ENCODE measurements around the gene IQGAP3. TPM values are rescaled to one million over a fixed set of nuclear protein-coding genes. Genes with fewer than 3 reads are reported as not detected.
"Not testable (repeated sequence)": the region's sequence is repeated elsewhere in the genome, so short reads cannot be mapped to it uniquely, and the experiment has no call there.

IQGAP3 gene, protein sequence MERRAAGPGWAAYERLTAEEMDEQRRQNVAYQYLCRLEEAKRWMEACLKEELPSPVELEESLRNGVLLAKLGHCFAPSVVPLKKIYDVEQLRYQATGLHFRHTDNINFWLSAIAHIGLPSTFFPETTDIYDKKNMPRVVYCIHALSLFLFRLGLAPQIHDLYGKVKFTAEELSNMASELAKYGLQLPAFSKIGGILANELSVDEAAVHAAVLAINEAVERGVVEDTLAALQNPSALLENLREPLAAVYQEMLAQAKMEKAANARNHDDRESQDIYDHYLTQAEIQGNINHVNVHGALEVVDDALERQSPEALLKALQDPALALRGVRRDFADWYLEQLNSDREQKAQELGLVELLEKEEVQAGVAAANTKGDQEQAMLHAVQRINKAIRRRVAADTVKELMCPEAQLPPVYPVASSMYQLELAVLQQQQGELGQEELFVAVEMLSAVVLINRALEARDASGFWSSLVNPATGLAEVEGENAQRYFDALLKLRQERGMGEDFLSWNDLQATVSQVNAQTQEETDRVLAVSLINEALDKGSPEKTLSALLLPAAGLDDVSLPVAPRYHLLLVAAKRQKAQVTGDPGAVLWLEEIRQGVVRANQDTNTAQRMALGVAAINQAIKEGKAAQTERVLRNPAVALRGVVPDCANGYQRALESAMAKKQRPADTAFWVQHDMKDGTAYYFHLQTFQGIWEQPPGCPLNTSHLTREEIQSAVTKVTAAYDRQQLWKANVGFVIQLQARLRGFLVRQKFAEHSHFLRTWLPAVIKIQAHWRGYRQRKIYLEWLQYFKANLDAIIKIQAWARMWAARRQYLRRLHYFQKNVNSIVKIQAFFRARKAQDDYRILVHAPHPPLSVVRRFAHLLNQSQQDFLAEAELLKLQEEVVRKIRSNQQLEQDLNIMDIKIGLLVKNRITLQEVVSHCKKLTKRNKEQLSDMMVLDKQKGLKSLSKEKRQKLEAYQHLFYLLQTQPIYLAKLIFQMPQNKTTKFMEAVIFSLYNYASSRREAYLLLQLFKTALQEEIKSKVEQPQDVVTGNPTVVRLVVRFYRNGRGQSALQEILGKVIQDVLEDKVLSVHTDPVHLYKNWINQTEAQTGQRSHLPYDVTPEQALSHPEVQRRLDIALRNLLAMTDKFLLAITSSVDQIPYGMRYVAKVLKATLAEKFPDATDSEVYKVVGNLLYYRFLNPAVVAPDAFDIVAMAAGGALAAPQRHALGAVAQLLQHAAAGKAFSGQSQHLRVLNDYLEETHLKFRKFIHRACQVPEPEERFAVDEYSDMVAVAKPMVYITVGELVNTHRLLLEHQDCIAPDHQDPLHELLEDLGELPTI (N-terminal part only)
- 10.5 and 11.2 TPM in 2 replicates for total RNA-seq

DNA sequence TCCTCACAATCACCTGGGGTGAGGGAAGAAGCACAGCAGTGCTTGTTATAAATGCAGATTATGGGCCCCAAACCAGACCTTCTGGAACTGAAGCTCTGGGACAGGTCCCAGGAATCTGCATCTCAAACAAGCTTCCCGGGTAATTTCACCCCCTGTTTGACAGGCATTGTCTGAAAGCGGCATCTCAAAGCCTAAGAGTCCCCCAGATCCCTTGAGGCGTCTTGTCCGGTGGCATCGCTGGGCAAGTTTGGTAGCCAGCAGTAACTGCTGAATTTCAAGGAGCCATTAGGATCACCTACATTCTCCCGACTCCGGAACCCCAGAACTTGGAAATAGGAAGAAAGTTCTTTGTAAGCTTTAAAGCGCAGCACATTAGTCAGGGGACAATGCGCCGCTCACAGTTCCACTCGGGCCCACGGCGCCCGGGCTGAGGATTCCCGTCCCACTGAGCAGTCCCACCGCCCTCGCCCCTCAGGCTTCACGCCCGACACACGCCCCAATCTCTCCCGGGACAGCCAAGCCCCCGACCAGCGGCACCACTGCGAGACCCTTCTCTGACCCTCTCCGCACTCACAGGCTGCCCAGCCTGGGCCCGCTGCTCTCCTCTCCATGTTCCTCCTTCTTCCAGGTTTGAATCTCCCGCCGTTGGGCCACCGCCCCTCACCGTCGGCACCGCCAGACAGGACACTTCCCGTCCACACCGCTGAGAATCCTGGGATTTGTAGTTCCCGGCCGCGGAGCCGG lies at the start of gene IQGAP3:
Gene IQGAP3, minus strand, starts transcription at position 647 of the 744 bp plus-strand sequence. Its CDS starts 36 bp downstream, at position 611.
- peaks cover 6% of the 10 kb centered on the region for H3K36me3 Mint-ChIP-seq (ENCODE audit: low read depth)
- peak within 1 kb of the TSS; percentile 77 for H3K27ac Mint-ChIP-seq
- intact Hi-C loops (cut with micrococcal nuclease) = loop anchor here (1.0 to 5.0 kb wide), 3 partner anchors 35 to 71 kb away; no protein-coding TSS in a partner anchor
- H3K27me3 Mint-ChIP-seq = peaks cover 22% of the 10 kb centered on the region
- DNase-seq = peak; percentile 94
- H3K4me3 Mint-ChIP-seq = peak within 1 kb of the TSS; percentile 92
- H3K9me3 Mint-ChIP-seq = no peaks in the 10 kb centered on the region
- H3K4me1 Mint-ChIP-seq = peaks cover 22% of the 10 kb centered on the region

DNA sequence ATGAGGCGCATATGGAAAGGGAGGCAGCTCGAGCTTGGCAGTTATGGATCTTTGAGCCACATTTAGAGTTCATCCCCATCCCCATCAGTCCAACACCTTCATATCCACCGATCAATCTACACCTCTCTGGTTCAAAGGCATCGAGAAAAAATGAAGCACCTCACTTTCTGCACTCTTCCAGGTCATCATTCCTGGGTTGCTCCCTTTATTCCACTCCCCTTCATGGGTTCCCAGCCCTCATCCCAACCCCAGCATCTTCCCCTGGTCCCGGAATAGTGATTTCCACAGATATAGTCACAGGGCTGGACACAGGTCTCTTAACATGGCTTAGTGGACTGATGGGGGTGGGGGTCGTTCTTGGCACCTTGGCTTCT lies 47.2 kb upstream of the IQGAP3 start:
- H3K4me3 Mint-ChIP-seq = no peak overlapping the region
- no peaks in the 10 kb centered on the region for H3K9me3 Mint-ChIP-seq
- intact Hi-C loops (cut with micrococcal nuclease) = no loop called here
- no peak for DNase-seq
- no peak overlapping the region for H3K27ac Mint-ChIP-seq
- H3K36me3 Mint-ChIP-seq (ENCODE audit: low read depth) = no peaks in the 10 kb centered on the region
- peaks cover 4% of the 10 kb centered on the region for H3K4me1 Mint-ChIP-seq
- peaks cover 65% of the 10 kb centered on the region for H3K27me3 Mint-ChIP-seq

DNA sequence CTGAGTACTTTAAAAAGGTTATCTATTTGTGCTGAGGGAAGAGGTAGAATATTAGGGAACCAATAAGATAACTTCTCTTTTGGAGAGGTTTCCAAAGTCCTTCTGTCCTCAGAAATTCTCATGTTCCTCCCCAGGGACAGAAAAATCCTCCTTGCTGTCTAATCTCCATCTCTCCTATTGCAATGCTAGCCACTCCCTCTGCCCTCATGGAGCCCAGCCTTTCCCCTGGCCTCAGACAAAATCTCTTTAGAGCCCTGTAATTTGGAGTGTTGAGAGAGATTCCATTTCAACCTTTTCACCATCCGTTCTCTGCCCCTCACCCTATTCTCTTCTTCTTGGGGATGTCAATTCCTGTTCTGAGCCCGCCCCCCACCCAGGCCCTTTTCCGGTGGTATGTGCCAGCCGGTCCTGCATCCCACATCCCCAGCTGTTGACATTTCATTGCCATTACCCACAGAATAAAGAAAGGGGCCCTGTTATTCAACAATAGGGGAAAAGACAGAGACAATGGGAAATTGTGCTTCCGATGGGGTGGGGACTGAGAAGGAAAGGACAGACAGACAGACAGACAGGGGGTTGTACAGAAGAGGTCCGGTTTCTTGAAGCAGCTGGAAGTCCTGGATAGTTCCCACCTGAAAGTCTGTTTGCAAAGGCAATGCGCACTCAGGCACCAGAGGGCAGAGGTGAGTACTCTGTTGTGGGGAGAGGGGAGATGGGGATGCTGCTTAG lies 46.7 kb upstream of the IQGAP3 start, which contains the start of gene HAPLN2:
Gene HAPLN2, plus strand, starts transcription at position 563 of the 729 bp plus-strand sequence. CDS start 4,076 bp downstream, outside the sequence.
- intact Hi-C loops (cut with micrococcal nuclease) = no loop called here
- Mint-ChIP-seq H3K36me3 (ENCODE audit: low read depth) (no peaks in the 10 kb centered on the region), H3K27ac (no peak within 1 kb of the TSS), H3K4me1 (peaks cover 2% of the 10 kb centered on the region), H3K4me3 (no peak within 1 kb of the TSS), H3K27me3 (peaks cover 66% of the 10 kb centered on the region), H3K9me3 (no peaks in the 10 kb centered on the region)
- DNase-seq = peak; percentile 78

DNA sequence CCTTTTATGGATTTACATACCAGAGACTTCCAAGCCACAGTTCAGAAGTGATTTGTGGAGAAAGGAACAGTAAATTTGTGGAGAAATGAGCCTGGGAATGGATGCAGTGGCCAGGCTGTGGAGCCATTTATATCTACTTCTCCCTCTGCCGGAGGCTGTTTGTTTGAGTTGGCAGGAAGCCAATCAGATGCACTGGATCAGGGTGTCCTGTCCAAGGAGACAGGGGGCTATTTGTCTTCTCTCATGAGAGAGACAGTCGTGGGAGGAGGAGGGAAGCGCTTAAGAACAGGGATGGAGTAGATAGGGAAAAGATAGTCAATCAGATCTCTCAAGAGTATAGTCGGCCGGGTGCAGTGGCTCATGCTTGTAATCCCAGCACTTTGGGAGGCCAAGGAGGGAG lies 44.1 kb upstream of the IQGAP3 start:
- Mint-ChIP-seq H3K4me1 (peaks cover 2% of the 10 kb centered on the region), H3K4me3 (no peak overlapping the region), H3K27me3 (peaks cover 61% of the 10 kb centered on the region), H3K36me3 (ENCODE audit: low read depth) (no peaks in the 10 kb centered on the region), H3K9me3 (no peaks in the 10 kb centered on the region), H3K27ac (no peak overlapping the region)
- DNase-seq = peak; percentile 52
- intact Hi-C loops (cut with micrococcal nuclease) = no loop called here

DNA sequence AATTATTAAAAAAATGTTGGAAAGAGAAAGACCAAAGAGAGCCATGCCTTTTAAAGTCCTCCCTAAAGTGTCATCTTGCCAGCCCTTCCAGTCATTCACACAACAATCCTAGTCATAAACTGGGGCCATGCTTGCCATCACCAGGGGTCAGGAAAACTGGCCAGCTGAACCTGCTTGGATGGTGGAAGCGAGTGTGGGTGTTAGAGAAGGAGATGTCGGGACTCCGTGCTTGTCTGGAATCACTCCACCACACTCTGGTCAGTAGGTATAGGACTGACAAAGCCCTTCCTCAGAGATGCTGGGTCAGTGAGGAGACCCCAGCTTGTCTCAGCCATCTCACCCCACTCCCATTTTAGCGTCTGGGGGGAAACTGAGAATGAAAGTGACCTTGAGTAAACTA lies 43.6 kb upstream of the IQGAP3 start:
- peaks cover 60% of the 10 kb centered on the region for H3K27me3 Mint-ChIP-seq
- H3K36me3 Mint-ChIP-seq (ENCODE audit: low read depth) = no peaks in the 10 kb centered on the region
- peak; percentile 53 for DNase-seq
- no peak overlapping the region for H3K4me3 Mint-ChIP-seq
- H3K9me3 Mint-ChIP-seq = no peaks in the 10 kb centered on the region
- H3K4me1 Mint-ChIP-seq = peaks cover 2% of the 10 kb centered on the region
- no peak overlapping the region for H3K27ac Mint-ChIP-seq
- intact Hi-C loops (cut with micrococcal nuclease) = no loop called here

DNA sequence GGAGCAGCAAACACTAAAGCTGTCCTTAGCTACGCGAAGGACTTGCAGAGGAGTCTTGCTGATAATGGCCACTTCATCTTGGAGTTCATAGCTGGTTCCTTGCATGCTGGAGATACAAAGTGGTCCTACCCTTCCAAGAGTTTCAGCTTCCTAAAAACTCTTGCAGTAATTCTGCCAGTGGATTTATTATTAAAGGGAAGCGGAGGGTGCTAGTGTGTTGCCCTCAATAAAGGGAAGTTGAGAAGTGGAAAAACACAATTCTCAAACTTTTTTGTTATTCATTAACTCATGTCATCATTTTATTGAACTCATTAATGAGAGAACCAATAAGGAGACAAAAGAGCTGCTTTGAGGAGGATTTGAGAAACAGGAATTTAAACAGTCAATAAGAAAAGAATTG lies 40.3 kb upstream of the IQGAP3 start:
- Mint-ChIP-seq H3K9me3 (no peaks in the 10 kb centered on the region), H3K4me3 (no peak overlapping the region), H3K36me3 (ENCODE audit: low read depth) (no peaks in the 10 kb centered on the region), H3K4me1 (peaks cover 6% of the 10 kb centered on the region), H3K27ac (no peak overlapping the region), H3K27me3 (peaks cover 43% of the 10 kb centered on the region)
- no peak for DNase-seq
- intact Hi-C loops (cut with micrococcal nuclease) = no loop called here

DNA sequence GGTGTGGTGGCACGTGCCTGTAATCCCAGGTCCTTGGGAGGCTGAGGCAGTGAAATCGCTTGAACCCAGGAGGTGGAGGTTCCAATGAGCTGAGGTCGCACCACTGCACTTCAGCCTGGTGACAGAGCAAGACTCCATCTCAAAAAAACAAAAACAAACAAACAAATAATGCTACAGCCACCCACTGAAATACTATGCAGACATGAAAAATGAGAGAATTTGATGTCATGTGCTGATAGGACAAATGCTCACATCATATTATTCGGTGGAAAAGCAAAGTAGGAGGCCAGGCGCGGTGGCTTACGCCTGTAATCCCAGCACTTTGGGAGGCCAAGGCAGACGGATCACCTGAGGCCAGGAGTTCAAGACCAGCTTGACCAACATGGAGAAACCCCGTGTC lies 37.7 kb upstream of the IQGAP3 start:
- intact Hi-C loops (cut with micrococcal nuclease); DNase-seq: not testable (repeated sequence)

DNA sequence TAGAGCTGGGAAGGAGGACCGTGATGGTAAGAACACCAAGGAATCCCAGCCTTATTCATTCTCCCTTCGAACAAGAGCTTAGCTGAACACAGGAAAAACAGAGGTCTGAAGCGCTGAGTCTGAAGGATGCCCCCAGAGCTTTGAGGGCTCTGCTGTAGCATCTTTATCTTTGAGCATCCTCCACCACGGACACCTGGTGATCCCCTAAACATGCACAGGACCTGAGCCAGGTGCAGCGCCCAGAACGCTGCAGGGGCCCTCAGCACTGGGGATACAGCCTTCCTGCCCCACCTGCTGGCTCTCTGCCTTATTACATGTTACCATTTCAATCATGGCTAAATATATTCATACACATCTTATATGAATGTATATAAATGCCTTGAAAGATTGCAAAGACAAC lies 36.6 kb upstream of the IQGAP3 start:
- Mint-ChIP-seq H3K9me3 (no peaks in the 10 kb centered on the region), H3K27me3 (peaks cover 20% of the 10 kb centered on the region), H3K27ac (no peak overlapping the region), H3K4me1 (peaks cover 6% of the 10 kb centered on the region), H3K36me3 (ENCODE audit: low read depth) (no peaks in the 10 kb centered on the region), H3K4me3 (no peak overlapping the region)
- DNase-seq = peak; percentile 88
- intact Hi-C loops (cut with micrococcal nuclease) = loop anchor here (1.0 to 5.0 kb wide), 7 partner anchors 9 to 224 kb away; partner anchors contain the start of gene IQGAP3

More for the DNA sequence above, 37.7 kb upstream of the IQGAP3 start:
- H3K4me1 Mint-ChIP-seq; H3K4me3 Mint-ChIP-seq; H3K27ac Mint-ChIP-seq; H3K36me3 Mint-ChIP-seq (ENCODE audit: low read depth); H3K9me3 Mint-ChIP-seq: not testable (repeated sequence)
- H3K27me3 Mint-ChIP-seq = peaks cover 29% of the 10 kb centered on the region

DNA sequence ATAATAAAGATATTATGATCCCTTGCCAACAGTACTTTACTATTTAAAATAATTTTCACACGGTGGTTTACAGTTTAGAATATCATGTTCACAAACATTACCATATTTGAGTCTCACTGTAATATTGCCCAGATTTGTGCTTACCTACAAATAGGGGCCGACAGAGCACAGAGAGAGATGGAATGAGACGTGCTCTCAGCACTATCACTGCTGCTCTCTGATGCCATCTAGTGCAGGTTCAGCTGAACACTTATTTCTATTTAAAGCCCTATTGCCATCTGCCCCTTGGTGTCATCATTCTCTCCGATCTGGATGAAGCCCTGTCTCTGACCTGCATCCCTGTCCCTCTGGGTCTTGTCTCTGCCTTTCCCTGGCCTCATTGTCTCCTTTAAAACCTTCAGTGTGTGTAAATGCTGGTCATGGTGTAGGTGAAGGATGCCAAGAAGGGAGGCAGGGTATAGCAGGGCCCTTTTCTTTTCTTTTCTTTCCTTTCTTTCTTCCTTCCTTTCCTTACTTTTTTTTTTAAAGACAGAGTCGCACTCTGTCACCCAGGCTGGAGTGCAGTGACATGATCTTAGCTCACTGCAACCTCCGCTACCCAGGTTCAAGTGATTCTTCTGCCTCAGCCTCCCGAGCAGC lies 35.8 kb upstream of the IQGAP3 start:
- peaks cover 6% of the 10 kb centered on the region for H3K4me1 Mint-ChIP-seq
- peaks cover 18% of the 10 kb centered on the region for H3K27me3 Mint-ChIP-seq
- intact Hi-C loops (cut with micrococcal nuclease) = loop anchor here (1.0 to 5.0 kb wide), 7 partner anchors 8 to 223 kb away; partner anchors contain the start of gene IQGAP3
- H3K27ac Mint-ChIP-seq = no peak overlapping the region
- no peak overlapping the region for H3K4me3 Mint-ChIP-seq
- H3K9me3 Mint-ChIP-seq = no peaks in the 10 kb centered on the region
- peak; percentile 90 for DNase-seq
- no peaks in the 10 kb centered on the region for H3K36me3 Mint-ChIP-seq (ENCODE audit: low read depth)

DNA sequence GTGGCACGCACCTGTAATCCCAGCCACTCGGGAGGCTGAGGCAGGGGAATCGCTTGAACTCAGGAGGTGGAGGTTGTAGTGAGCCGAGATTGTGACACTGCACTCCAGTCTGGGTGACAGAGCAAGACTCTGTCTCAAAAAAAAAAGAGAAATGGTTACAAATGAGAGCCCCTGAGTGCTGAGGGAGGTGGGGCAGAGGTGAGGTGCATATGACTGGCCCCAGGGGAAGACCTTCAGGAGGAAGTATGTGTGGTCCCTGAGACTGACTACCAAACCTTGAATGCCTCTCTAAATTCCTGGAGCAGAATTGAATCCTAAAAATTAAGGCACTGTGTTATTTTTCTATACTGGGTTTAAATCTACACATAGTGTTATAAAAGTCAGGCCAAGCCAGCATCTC lies 35.0 kb upstream of the IQGAP3 start:
- not testable (repeated sequence) for H3K9me3 Mint-ChIP-seq; H3K4me1 Mint-ChIP-seq; H3K4me3 Mint-ChIP-seq; DNase-seq; H3K27ac Mint-ChIP-seq; H3K36me3 Mint-ChIP-seq (ENCODE audit: low read depth)
- intact Hi-C loops (cut with micrococcal nuclease) = loop anchor here (5.0 kb wide), 1 partner anchor 35 kb away; the partner anchor contains the start of gene IQGAP3
- H3K27me3 Mint-ChIP-seq = peaks cover 13% of the 10 kb centered on the region

DNA sequence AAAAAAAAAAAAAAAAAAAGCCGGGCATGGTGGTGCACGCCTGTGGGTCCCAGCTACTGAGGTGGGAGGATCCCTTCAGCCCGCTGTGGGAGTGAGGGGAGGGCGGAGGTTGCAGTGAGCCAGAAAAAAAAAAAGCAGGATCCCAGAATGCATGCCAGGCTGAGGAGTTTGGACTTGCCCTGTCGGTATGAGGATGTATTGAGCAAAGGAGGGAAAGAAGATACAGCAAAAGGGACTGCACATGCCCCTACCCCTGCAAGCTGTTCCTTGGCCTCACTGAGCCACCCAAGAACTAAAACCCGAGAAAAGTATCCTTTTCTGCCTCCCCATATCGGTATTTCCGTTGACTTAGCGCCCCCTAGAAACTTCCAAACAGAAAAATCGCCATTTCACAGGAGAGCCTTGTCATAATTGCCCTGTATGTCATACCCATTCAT lies 30.2 kb upstream of the IQGAP3 start:
- H3K4me1 Mint-ChIP-seq = peaks cover 29% of the 10 kb centered on the region

DNA sequence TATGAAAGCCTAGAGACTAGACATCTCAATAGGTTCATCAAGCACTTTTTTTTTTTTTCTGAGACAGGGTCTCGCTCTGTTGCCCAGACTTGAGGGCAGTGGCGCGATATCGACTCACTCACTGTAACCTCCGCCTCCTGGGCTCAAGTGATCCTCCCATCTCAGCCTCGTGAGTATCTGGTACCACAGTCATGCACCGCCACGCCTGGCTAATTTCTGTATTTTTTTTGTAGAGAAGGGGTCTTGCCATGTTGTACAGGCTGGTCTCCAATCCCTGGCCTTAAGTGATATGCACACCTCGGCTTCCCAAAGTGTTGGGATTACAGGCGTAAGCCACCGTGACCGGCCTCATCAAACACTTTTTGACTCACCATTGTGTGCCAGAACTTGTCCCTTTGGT lies 29.5 kb upstream of the IQGAP3 start:
- H3K36me3 Mint-ChIP-seq (ENCODE audit: low read depth) = peaks cover 31% of the 10 kb centered on the region
- no peaks in the 10 kb centered on the region for H3K27me3 Mint-ChIP-seq
- DNase-seq = peak; percentile 62
- peak overlapping the region; percentile 98 for H3K27ac Mint-ChIP-seq
- intact Hi-C loops (cut with micrococcal nuclease) = loop anchor here (1.0 to 2.0 kb wide), 4 partner anchors 11 to 145 kb away; partner anchors contain the start of gene NAXE
- peaks cover 33% of the 10 kb centered on the region for H3K4me1 Mint-ChIP-seq
- peak overlapping the region; percentile 88 for H3K4me3 Mint-ChIP-seq
- no peaks in the 10 kb centered on the region for H3K9me3 Mint-ChIP-seq

More for the DNA sequence above, 30.2 kb upstream of the IQGAP3 start:
- peak overlapping the region; percentile 62 for H3K4me3 Mint-ChIP-seq
- intact Hi-C loops (cut with micrococcal nuclease) = no loop called here
- H3K36me3 Mint-ChIP-seq (ENCODE audit: low read depth) = peaks cover 24% of the 10 kb centered on the region
- H3K27ac Mint-ChIP-seq = no peak overlapping the region
- no peaks in the 10 kb centered on the region for H3K9me3 Mint-ChIP-seq
- DNase-seq = peak; percentile 71
- H3K27me3 Mint-ChIP-seq = peaks cover 2% of the 10 kb centered on the region
